ENCODE data around the gene RAB12.

- TF ChIP-seq, protein P1, sequence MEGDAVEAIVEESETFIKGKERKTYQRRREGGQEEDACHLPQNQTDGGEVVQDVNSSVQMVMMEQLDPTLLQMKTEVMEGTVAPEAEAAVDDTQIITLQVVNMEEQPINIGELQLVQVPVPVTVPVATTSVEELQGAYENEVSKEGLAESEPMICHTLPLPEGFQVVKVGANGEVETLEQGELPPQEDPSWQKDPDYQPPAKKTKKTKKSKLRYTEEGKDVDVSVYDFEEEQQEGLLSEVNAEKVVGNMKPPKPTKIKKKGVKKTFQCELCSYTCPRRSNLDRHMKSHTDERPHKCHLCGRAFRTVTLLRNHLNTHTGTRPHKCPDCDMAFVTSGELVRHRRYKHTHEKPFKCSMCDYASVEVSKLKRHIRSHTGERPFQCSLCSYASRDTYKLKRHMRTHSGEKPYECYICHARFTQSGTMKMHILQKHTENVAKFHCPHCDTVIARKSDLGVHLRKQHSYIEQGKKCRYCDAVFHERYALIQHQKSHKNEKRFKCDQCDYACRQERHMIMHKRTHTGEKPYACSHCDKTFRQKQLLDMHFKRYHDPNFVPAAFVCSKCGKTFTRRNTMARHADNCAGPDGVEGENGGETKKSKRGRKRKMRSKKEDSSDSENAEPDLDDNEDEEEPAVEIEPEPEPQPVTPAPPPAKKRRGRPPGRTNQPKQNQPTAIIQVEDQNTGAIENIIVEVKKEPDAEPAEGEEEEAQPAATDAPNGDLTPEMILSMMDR (IDR thresholded peaks at IDR 0.05; ENCODE audit: low read depth, low read length, poor library complexity, severe bottlenecking): no peak
- no peak for TF ChIP-seq EZH2phosphoT487 (IDR thresholded peaks at IDR 0.05; ENCODE audit: borderline replicate concordance, low read length)
These were observed 25.3 kb downstream of the RAB12 start for GRCh38 chr18:8634508-8634907.

Data from DOHH2 (cell line).